OCI-LY1 (cell line): ENCODE data around the gene DNM2.

ENCODE experiments used
- H2AFZ ChIP-seq: fragments of 200-600 bp; sonication (generic), shearing (Covaris generic); 2 replicates; pipeline ENCODE4 v1.6.0; 2014; ENCODE audit warnings: antibody characterized with exemption, mild to moderate bottlenecking, low read length
- H3F3A ChIP-seq: fragments of 200-600 bp; sonication (generic), shearing (Covaris generic); 2 replicates; pipeline ENCODE4 v1.6.0; 2014; ENCODE audit warnings: mild to moderate bottlenecking, antibody characterized with exemption, low read length, moderate library complexity; ENCODE audit not compliant: insufficient read depth
- H3K27ac ChIP-seq: fragments of 200-600 bp; sonication (generic); 2 replicates; pipeline ENCODE4 v1.5.1; 2014; ENCODE audit warnings: low read length, mixed run types, mild to moderate bottlenecking, low read depth; ENCODE audit not compliant: poor library complexity, severe bottlenecking
- H3K27me3 ChIP-seq: fragments of 200-600 bp; sonication (generic); 2 replicates; pipeline ENCODE4 v1.6.0; 2014; ENCODE audit warnings: antibody characterized with exemption, mild to moderate bottlenecking, low read length, moderate library complexity; ENCODE audit not compliant: insufficient read depth
- H3K36me3 ChIP-seq: fragments of 200-600 bp; sonication (generic); 2 replicates; pipeline ENCODE4 v1.6.1; 2014; ENCODE audit warnings: mild to moderate bottlenecking, antibody characterized with exemption, low read length, moderate library complexity, mixed read lengths; ENCODE audit not compliant: insufficient read depth
- H3K4me1 ChIP-seq: fragments of 200-600 bp; sonication (generic); 2 replicates; pipeline ENCODE4 v1.5.1; 2014; ENCODE audit warnings: mild to moderate bottlenecking, low read length, moderate library complexity; ENCODE audit not compliant: insufficient read depth, severe bottlenecking
- H3K4me2 ChIP-seq: fragments of 200-600 bp; sonication (generic), shearing (Covaris generic); 2 replicates; pipeline ENCODE4 v1.6.1; 2014; ENCODE audit warnings: low read length
- H3K4me3 ChIP-seq: fragments of 200-600 bp; sonication (generic); 2 replicates; pipeline ENCODE4 v1.5.1; 2014; ENCODE audit warnings: low read length, low read depth, mild to moderate bottlenecking, mixed read lengths; ENCODE audit not compliant: poor library complexity, severe bottlenecking
- H3K79me2 ChIP-seq: fragments of 200-600 bp; shearing (Covaris generic); 2 replicates; pipeline ENCODE4 v1.6.1; 2016; ENCODE audit warnings: mixed run types, low read length, mixed read lengths; ENCODE audit not compliant: insufficient read depth
- H3K9ac ChIP-seq: fragments of 200-600 bp; sonication (generic), shearing (Covaris generic); 2 replicates; pipeline ENCODE4 v1.6.1; 2014; ENCODE audit warnings: mild to moderate bottlenecking, low read length, mixed read lengths
- H3K9me2 ChIP-seq: fragments of 200-600 bp; sonication (generic), shearing (Covaris generic); 2 replicates; pipeline ENCODE4 v1.6.1; 2014; ENCODE audit warnings: low read depth, mild to moderate bottlenecking, low read length, mixed read lengths
- H3K9me3 ChIP-seq: fragments of 200-600 bp; shearing (Covaris generic); 2 replicates; pipeline ENCODE4 v1.6.1; 2014; ENCODE audit warnings: low read length, mixed read lengths
- H4K20me1 ChIP-seq: fragments of 200-600 bp; sonication (generic), shearing (Covaris generic); 2 replicates; pipeline ENCODE4 v1.6.0; 2016; ENCODE audit warnings: mild to moderate bottlenecking, low read length; ENCODE audit not compliant: insufficient read depth
- EZH2 ChIP-seq: fragments of 200-600 bp; sonication (generic), shearing (Covaris generic); IDR thresholded peaks from 2 replicates; pipeline ENCODE4 v1.8.0; 2017; ENCODE audit warnings: borderline replicate concordance, mixed run types, mild to moderate bottlenecking, antibody characterized with exemption, low read length, moderate library complexity, mixed read lengths
- TF ChIP-seq, protein P1 (sequence below): fragments of 200-600 bp; sonication (generic), shearing (Covaris generic); IDR thresholded peaks from 2 replicates; pipeline ENCODE4 v1.5.1; 2017; ENCODE audit warnings: mild to moderate bottlenecking, antibody characterized with exemption, low read length, moderate library complexity, mixed read lengths

DNM2 gene

DNA sequence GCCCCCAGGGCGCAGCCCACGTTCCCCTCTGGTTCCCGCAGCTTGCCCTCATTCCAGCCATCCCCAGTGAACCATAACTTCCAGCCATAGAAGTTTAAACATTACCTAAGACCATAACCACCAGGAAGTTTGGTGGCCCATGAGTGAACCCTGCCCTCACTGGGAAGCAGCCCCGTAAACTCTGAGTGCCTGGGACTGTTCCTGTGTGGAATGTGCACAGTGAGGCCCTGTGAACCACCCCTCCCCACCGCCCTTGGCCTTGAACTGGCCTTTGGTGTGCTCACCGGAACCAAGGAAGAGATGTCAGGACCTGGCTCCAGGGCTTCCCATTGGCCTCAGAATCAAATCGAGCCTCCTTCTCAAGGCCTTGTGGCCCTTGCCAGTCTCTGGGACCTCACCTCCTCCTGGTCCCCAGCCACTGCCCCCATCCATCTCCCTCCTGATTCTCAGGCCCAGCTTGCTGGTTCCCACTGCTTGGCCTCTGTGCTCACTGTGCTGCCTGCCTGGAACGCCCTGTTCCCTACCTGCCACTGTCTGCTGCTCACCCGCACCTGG lies 46.5 kb downstream of the DNM2 start:
- Histone ChIP-seq H3K27ac (no peak overlapping the region), H3K9me2 (no peaks in the 10 kb centered on the region), H3F3A (no peaks in the 10 kb centered on the region), H4K20me1 (no peaks in the 10 kb centered on the region), H3K36me3 (peaks cover 16% of the 10 kb centered on the region; the same call in 1 of the 2 replicates), H3K9ac (no peak overlapping the region), H3K4me3 (no peak overlapping the region), H3K27me3 (no peaks in the 10 kb centered on the region), H3K4me1 (peaks cover 17% of the 10 kb centered on the region), H3K4me2 (no peak overlapping the region), H3K79me2 (no peaks in the 10 kb centered on the region), H3K9me3 (no peaks in the 10 kb centered on the region), H2AFZ (no peak overlapping the region)
- TF ChIP-seq EZH2: no peak

DNA sequence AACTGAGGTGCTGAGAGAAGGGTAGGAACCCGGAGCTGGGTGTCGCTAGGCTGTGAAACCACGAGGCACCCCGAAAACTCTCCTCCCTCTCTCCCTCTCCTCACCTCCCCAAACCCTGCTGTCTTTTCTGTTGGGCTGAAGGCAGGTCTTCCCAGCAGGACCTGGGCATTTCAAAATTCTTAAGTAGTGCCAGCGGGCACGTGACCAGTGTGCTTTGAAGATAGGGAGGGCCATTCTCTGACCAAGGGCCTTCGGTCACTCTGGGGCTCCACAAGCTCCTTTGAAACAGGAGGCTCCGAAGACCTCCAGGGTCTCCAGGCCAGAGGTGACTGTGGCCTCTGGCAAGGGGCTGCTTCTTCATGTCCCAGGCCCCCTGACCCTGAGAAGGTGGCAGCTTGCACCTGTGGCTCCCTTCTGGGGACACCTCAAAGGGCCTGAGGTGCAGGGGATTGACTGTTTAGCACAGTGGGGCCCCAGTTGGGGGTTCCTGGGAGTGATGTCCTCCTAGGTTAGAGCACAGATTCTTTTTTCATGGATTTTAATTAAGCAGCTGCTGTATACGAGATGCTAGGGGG lies 48.3 kb downstream of the DNM2 start:
- H2AFZ ChIP-seq: no peak overlapping the region
- H3K27ac ChIP-seq: no peak overlapping the region
- no peaks in the 10 kb centered on the region for H4K20me1 ChIP-seq
- no peak for TF ChIP-seq EZH2
- TF ChIP-seq, protein P1, sequence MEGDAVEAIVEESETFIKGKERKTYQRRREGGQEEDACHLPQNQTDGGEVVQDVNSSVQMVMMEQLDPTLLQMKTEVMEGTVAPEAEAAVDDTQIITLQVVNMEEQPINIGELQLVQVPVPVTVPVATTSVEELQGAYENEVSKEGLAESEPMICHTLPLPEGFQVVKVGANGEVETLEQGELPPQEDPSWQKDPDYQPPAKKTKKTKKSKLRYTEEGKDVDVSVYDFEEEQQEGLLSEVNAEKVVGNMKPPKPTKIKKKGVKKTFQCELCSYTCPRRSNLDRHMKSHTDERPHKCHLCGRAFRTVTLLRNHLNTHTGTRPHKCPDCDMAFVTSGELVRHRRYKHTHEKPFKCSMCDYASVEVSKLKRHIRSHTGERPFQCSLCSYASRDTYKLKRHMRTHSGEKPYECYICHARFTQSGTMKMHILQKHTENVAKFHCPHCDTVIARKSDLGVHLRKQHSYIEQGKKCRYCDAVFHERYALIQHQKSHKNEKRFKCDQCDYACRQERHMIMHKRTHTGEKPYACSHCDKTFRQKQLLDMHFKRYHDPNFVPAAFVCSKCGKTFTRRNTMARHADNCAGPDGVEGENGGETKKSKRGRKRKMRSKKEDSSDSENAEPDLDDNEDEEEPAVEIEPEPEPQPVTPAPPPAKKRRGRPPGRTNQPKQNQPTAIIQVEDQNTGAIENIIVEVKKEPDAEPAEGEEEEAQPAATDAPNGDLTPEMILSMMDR: no peak
- no peaks in the 10 kb centered on the region for H3K79me2 ChIP-seq
- no peak overlapping the region for H3K4me3 ChIP-seq
- H3K9ac ChIP-seq: no peak overlapping the region
- H3K4me1 ChIP-seq: peaks cover 4% of the 10 kb centered on the region
- no peaks in the 10 kb centered on the region for H3K9me2 ChIP-seq
- H3K4me2 ChIP-seq: no peak overlapping the region
- no peaks in the 10 kb centered on the region for H3K9me3 ChIP-seq
- H3K36me3 ChIP-seq: peaks cover 20% of the 10 kb centered on the region; the same call in 1 of the 2 replicates
- no peaks in the 10 kb centered on the region for H3K27me3 ChIP-seq
- no peaks in the 10 kb centered on the region for H3F3A ChIP-seq

DNA sequence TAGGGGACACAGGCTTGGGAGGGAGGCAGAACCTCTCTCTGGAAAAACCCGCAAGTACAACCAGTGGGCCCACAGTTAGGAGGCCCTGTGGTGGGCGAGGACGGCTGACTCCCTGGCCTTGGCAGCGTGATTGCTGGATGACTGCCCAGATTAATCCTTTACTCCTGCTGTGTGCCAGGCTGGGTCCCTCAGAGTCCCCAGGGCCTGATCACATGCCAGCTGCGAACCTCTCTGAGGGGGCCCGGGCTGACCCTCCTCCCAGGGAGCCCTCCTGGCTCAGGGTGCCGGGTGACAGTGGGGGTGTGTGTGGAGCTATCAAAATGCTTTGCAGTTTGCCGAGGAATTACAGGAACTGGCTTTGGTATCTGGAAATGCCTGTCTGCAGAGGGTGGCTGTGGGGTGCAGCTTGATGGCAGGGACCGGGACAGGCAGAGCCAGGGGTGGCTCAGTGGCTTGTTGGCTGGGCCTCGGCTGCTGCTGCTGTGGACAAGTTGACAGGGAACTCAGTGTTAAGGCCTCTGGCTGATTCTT lies 48.9 kb downstream of the DNM2 start:
- Histone ChIP-seq H3K27ac (no peak overlapping the region), H3K4me1 (peaks cover 4% of the 10 kb centered on the region), H3K4me2 (no peak overlapping the region), H3K9ac (no peak overlapping the region), H4K20me1 (no peaks in the 10 kb centered on the region), H3K9me2 (no peaks in the 10 kb centered on the region), H3K79me2 (no peaks in the 10 kb centered on the region), H3K4me3 (no peak overlapping the region), H3K9me3 (no peaks in the 10 kb centered on the region), H2AFZ (no peak overlapping the region), H3K36me3 (peaks cover 17% of the 10 kb centered on the region; the same call in 1 of the 2 replicates), H3F3A (no peaks in the 10 kb centered on the region), H3K27me3 (no peaks in the 10 kb centered on the region)
- TF ChIP-seq, protein P1: no peak
- no peak for TF ChIP-seq EZH2

DNA sequence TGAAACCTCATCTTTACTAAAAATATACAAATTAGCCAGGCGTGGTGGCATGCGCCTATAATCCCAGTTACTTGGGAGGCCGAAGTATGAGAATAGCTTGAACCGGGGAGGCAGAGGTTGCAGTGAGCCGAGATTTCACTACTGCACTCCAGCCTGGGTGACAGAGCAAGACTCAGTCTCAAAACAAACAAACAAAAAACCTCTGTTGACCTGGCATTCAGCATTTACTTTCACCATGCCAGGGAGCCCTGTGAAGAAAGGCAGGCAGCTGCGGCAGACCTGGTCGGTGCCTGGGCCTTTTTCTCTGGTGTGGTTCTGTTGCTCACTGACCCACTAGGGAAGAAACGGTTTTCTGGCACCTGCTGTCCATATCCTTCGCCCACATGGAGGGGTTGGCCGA lies 49.8 kb downstream of the DNM2 start:
- TF ChIP-seq, protein P1: no peak
- no peak for TF ChIP-seq EZH2
- no peaks in the 10 kb centered on the region for H3K79me2 ChIP-seq
- H3F3A ChIP-seq: no peaks in the 10 kb centered on the region
- no peak overlapping the region for H3K4me3 ChIP-seq
- H3K27ac ChIP-seq: no peak overlapping the region
- no peaks in the 10 kb centered on the region for H3K27me3 ChIP-seq
- H3K9ac ChIP-seq: no peak overlapping the region
- peaks cover 14% of the 10 kb centered on the region; the same call in 1 of the 2 replicates for H3K36me3 ChIP-seq
- no peaks in the 10 kb centered on the region for H4K20me1 ChIP-seq
- no peak overlapping the region for H2AFZ ChIP-seq
- H3K9me3 ChIP-seq: no peaks in the 10 kb centered on the region
- H3K4me1 ChIP-seq: peaks cover 4% of the 10 kb centered on the region
- no peak overlapping the region for H3K4me2 ChIP-seq
- no peaks in the 10 kb centered on the region for H3K9me2 ChIP-seq
